HT-29 (cell line): Measurements from ENCODE around the gene ASB6. TPM values are rescaled to one million over a fixed set of nuclear protein-coding genes. Genes with fewer than 3 reads are reported as not detected.
A peak's percentile ranks its signal among the peaks of the same experiment; 100 is the strongest.
"Not testable (repeated sequence)": the region's sequence is repeated elsewhere in the genome, so short reads cannot be mapped to it uniquely, and the experiment has no call there.

Source experiments
- DNase-seq: peaks from one replicate; pipeline ENCODE4 v3.0.0-alpha.2; 2015; ENCODE audit warnings: low spot score
- total RNA-seq: library from RNA; depleted of rRNA; stranded (reverse); fragments of >200 nt; shearing (Covaris generic); gene quantifications from 2 replicates; pipeline ENCODE4 v1.2.3, GENCODE V29; 2014

ASB6 gene
- total RNA-seq, 1 experiment from 2014 or later, result 25.5 TPM

GRCh38 chr9:129644365-129644764, 2.4 kb upstream of the ASB6 start:
- no peak for DNase-seq

- DNase-seq, result no peak
Observed at GRCh38 chr9:129643706-129644105, 1.8 kb upstream of the ASB6 start.

- DNase-seq, result peak; percentile 13
Observed at GRCh38 chr9:129640871-129641749, 841 bp downstream of the ASB6 start.

- DNase-seq, result peak; percentile 38
Observed at GRCh38 chr9:129640086-129640870, 1.7 kb downstream of the ASB6 start.

- DNase-seq, result no peak
Observed at GRCh38 chr9:129639756-129640085, 2.2 kb downstream of the ASB6 start.

- no peak for DNase-seq
Observed at GRCh38 chr9:129639034-129639630, 2.8 kb downstream of the ASB6 start.

GRCh38 chr9:129637673-129638439, 4.1 kb downstream of the ASB6 start:
- DNase-seq, result no peak

GRCh38 chr9:129637102-129637501, 4.8 kb downstream of the ASB6 start:
- DNase-seq, result no peak

GRCh38 chr9:129636343-129636742, 5.6 kb downstream of the ASB6 start:
- not testable (repeated sequence) for DNase-seq

GRCh38 chr9:129635099-129636065, 6.6 kb downstream of the ASB6 start:
- no peak for DNase-seq

GRCh38 chr9:129633848-129634247, 8.1 kb downstream of the ASB6 start:
- no peak for DNase-seq

- no peak for DNase-seq
Observed at GRCh38 chr9:129633207-129633606, 8.7 kb downstream of the ASB6 start.

- DNase-seq, result no peak
Observed at GRCh38 chr9:129632460-129632859, 9.5 kb downstream of the ASB6 start.

GRCh38 chr9:129631674-129632129, 10.2 kb downstream of the ASB6 start:
- no peak for DNase-seq

- no peak for DNase-seq
Observed at GRCh38 chr9:129630967-129631673, 10.8 kb downstream of the ASB6 start.

GRCh38 chr9:129629251-129629820, 12.6 kb downstream of the ASB6 start:
- DNase-seq, result no peak

- no peak for DNase-seq
Observed at GRCh38 chr9:129628709-129629108, 13.2 kb downstream of the ASB6 start.

- DNase-seq, result no peak
Observed at GRCh38 chr9:129627556-129628440, 14.2 kb downstream of the ASB6 start.
